ENCODE measurements around the gene NDUFAF7. TPM values are rescaled to one million over a fixed set of nuclear protein-coding genes. Genes with fewer than 3 reads are reported as not detected.
"Not testable (repeated sequence)": the region's sequence is repeated elsewhere in the genome, so short reads cannot be mapped to it uniquely, and the experiment has no call there.

The NDUFAF7 gene
- total RNA-seq, 4 donors from 2014 or later, result 1.9 to 21.6 (median 16.5) TPM

DNA sequence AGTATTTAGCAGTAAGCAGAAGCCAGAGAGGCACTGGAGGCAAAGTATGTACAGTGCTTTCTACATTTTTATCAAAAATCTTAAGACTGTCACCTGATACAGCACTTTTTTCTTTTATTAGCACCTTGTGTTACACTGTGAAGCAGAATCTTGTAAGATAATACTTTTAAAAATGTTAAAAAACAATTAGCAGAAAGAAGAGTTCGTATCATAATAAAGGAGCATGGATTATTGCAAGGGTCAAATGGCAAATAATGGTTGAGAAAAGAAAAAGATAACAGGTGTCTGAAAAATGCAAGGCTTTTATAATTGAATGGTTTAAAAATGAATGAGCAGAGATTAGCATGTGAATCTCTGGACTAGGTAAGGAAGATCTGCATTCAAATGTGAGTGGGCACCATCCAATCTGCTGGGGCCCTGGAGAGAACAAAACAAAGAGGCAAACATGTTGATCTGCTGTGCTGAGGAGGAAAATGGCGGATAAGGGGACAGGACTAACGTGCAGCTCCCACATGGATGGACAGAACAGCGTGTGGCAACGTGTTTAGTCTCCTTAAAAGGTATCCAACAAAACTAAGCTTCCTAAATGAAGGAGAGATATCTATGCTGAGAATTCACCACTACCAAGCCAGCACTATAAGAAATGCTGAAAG is 25.6 kb upstream of the NDUFAF7 start:
- Histone ChIP-seq H3K4me3 (no peak overlapping the region), H3K27me3 (no peaks in the 10 kb centered on the region), H3K4me1 (no peaks in the 10 kb centered on the region), H3K9me3 (peaks cover 17 to 22% of the 10 kb centered on the region in 2 donors), H3K36me3 (peaks cover 0 to 97% (median 37%) of the 10 kb centered on the region in 4 donors), H3K27ac (no peak overlapping the region)
- TF ChIP-seq, protein P1, sequence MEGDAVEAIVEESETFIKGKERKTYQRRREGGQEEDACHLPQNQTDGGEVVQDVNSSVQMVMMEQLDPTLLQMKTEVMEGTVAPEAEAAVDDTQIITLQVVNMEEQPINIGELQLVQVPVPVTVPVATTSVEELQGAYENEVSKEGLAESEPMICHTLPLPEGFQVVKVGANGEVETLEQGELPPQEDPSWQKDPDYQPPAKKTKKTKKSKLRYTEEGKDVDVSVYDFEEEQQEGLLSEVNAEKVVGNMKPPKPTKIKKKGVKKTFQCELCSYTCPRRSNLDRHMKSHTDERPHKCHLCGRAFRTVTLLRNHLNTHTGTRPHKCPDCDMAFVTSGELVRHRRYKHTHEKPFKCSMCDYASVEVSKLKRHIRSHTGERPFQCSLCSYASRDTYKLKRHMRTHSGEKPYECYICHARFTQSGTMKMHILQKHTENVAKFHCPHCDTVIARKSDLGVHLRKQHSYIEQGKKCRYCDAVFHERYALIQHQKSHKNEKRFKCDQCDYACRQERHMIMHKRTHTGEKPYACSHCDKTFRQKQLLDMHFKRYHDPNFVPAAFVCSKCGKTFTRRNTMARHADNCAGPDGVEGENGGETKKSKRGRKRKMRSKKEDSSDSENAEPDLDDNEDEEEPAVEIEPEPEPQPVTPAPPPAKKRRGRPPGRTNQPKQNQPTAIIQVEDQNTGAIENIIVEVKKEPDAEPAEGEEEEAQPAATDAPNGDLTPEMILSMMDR (IDR thresholded peaks at IDR 0.05), result no peak
- no peak for TF ChIP-seq POLR2A (IDR thresholded peaks at IDR 0.05)
- no peak for TF ChIP-seq EP300 (IDR thresholded peaks at IDR 0.05; ENCODE audit: low read depth)
- no peak for TF ChIP-seq POLR2AphosphoS5 (IDR thresholded peaks at IDR 0.05)
- no peak for DNase-seq
- intact Hi-C loops (cut with DNase I; ENCODE audit: low total_unique reads) (no loop called here), in situ Hi-C loops (cut with MboI; ENCODE audit: low pct_ligation_motif_present in 1 of 4, low pct_unique_long_range_greater_than_20kb in 1 of 4, low sequenced_read_pairs in 3 of 4) (no loop called here)
- 95 to 98% methylated on average over 5 of the region's 5 CpGs for WGBS, 2 donors (ENCODE audit: low coverage in 1 of 2)

DNA sequence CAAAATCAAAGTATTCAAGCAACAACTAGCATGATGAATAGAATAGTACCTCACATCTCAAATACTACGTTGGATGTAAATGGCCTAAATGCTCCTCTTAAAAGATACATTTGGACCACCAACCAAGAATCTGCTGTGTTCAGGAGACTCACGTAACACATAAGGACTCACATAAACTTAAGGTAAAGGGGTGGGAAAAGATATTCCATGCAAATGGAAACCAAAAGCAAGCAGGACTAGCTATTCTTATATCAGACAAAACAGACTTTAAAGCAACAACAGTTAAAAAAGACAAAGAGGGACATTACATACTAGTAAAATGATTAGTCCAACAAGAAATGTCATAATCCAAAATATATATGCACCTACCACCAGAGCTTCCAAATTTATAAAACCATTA is 24.7 kb upstream of the NDUFAF7 start:
- Histone ChIP-seq H3K36me3 (peaks cover 0 to 99% (median 40%) of the 10 kb centered on the region in 4 donors), H3K9me3 (peaks cover 17 to 22% of the 10 kb centered on the region in 2 donors)
- H3K27me3 ChIP-seq; H3K27ac ChIP-seq; H3K4me1 ChIP-seq; intact Hi-C loops (cut with DNase I; ENCODE audit: low total_unique reads); H3K4me3 ChIP-seq; in situ Hi-C loops (cut with MboI; ENCODE audit: low pct_ligation_motif_present in 1 of 4, low pct_unique_long_range_greater_than_20kb in 1 of 4, low sequenced_read_pairs in 3 of 4); DNase-seq: not testable (repeated sequence)
- 98 to 100% methylated on average over 2 of the region's 2 CpGs for WGBS, 2 donors (ENCODE audit: low coverage in 1 of 2)

DNA sequence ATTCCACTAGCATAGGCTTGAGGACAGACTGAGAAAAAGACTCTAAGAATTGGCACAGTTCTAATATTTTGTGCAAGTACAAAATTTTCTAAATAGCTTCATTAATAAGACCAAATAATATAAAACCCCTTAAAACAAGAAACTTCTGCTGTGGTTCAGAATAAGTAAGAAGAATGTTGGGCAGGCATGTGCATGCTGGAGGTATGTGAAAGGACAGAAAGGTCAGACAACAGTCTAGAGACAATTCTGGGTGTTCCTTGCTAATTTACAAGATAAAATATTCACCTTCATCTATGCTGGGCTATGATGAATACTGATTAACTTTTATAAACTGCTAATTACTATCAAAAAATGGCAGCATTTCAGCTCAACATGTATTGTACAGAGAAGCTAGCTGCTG is 20.2 kb upstream of the NDUFAF7 start:
- intact Hi-C loops (cut with DNase I; ENCODE audit: low total_unique reads), result no loop called here
- Histone ChIP-seq H3K27me3 (no peaks in the 10 kb centered on the region), H3K27ac (no peak overlapping the region), H3K4me3 (no peak overlapping the region), H3K9me3 (peaks cover 11 to 17% of the 10 kb centered on the region in 2 donors), H3K36me3 (peaks cover 0 to 95% (median 44%) of the 10 kb centered on the region in 4 donors), H3K4me1 (no peaks in the 10 kb centered on the region)
- in situ Hi-C loops (cut with MboI; ENCODE audit: low pct_ligation_motif_present in 1 of 4, low pct_unique_long_range_greater_than_20kb in 1 of 4, low sequenced_read_pairs in 3 of 4), result no loop called here
- DNase-seq, result no peak
- TF ChIP-seq POLR2AphosphoS5 (IDR thresholded peaks at IDR 0.05), result no peak
- TF ChIP-seq, protein P1 (IDR thresholded peaks at IDR 0.05), result no peak

DNA sequence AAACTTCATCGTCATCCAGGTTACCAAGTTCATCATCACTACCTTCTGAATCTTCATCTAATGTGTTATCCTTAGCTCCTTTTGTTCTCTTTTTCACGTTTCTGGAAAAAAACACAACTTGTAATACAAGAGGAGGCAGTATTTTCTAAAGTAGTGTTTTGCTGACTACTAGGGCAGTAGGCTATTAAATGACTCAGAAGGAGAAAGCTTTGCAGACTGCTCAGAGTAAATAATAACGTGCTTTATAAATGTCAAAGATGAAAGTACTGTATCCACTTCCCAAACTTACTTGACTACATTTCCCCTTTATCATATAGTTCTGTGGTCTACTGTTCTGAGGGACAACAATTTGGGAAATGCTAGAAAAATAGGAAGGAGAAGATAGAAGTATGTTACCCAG is 19.5 kb upstream of the NDUFAF7 start:
- Histone ChIP-seq H3K27me3 (no peaks in the 10 kb centered on the region), H3K27ac (no peak overlapping the region), H3K4me3 (no peak overlapping the region), H3K9me3 (peaks cover 11 to 16% of the 10 kb centered on the region in 2 donors), H3K36me3 (peaks cover 0 to 95% (median 41%) of the 10 kb centered on the region in 4 donors), H3K4me1 (no peaks in the 10 kb centered on the region)
- intact Hi-C loops (cut with DNase I; ENCODE audit: low total_unique reads) (no loop called here), in situ Hi-C loops (cut with MboI; ENCODE audit: low pct_ligation_motif_present in 1 of 4, low pct_unique_long_range_greater_than_20kb in 1 of 4, low sequenced_read_pairs in 3 of 4) (no loop called here)
- TF ChIP-seq POLR2AphosphoS5 (IDR thresholded peaks at IDR 0.05) (no peak), EP300 (IDR thresholded peaks at IDR 0.05; ENCODE audit: low read depth) (no peak), POLR2A (IDR thresholded peaks at IDR 0.05) (no peak)
- TF ChIP-seq, protein P1 (IDR thresholded peaks at IDR 0.05), result no peak
- no peak for DNase-seq
- 69 to 71% methylated on average over 3 of the region's 3 CpGs for WGBS, 2 donors (ENCODE audit: low coverage in 1 of 2)

DNA sequence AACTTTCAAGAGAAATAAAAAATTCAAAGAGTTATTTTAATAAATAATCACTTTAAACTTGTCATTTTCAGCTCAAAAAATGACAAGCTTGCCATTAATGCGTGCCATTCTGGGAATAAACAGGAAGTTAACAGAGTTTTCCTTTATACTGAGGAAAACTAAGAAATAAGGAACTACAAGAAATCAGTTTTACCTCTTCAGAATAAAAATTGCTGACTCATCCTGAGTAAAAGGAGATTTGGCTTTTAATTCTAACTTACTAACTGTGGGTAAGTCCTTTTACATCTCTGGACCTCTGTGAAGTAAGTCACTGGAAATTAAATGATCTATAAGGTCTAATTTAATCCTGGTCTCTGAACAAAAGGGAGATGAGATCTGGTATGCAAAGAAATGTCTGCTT is 16.2 kb upstream of the NDUFAF7 start:
- DNase-seq, result no peak
- no peaks in the 10 kb centered on the region for H3K9me3 ChIP-seq
- no peaks in the 10 kb centered on the region for H3K27me3 ChIP-seq
- WGBS, 2 donors (ENCODE audit: low coverage in 1 of 2), result 82 to 89% methylated on average over 1 of the region's 1 CpG
- TF ChIP-seq, protein P1 (IDR thresholded peaks at IDR 0.05), result no peak
- TF ChIP-seq EP300 (IDR thresholded peaks at IDR 0.05; ENCODE audit: low read depth) (no peak), POLR2A (IDR thresholded peaks at IDR 0.05) (no peak), POLR2AphosphoS5 (IDR thresholded peaks at IDR 0.05) (no peak)
- H3K4me3 ChIP-seq, result no peak overlapping the region
- H3K36me3 ChIP-seq, result peaks cover 0 to 77% (median 35%) of the 10 kb centered on the region in 4 donors
- in situ Hi-C loops (cut with MboI; ENCODE audit: low pct_ligation_motif_present in 1 of 4, low pct_unique_long_range_greater_than_20kb in 1 of 4, low sequenced_read_pairs in 3 of 4), result no loop called here
- no peaks in the 10 kb centered on the region for H3K4me1 ChIP-seq
- intact Hi-C loops (cut with DNase I; ENCODE audit: low total_unique reads), result no loop called here
- H3K27ac ChIP-seq, result no peak overlapping the region

Measured in transverse colon (tissue), 4 donors.